Measurements from ENCODE around the gene GRB10. TPM values are rescaled to one million over a fixed set of nuclear protein-coding genes. Genes with fewer than 3 reads are reported as not detected.

Gene GRB10
- total RNA-seq, 1 donor from 2014 or later: 67.7 TPM

DNA sequence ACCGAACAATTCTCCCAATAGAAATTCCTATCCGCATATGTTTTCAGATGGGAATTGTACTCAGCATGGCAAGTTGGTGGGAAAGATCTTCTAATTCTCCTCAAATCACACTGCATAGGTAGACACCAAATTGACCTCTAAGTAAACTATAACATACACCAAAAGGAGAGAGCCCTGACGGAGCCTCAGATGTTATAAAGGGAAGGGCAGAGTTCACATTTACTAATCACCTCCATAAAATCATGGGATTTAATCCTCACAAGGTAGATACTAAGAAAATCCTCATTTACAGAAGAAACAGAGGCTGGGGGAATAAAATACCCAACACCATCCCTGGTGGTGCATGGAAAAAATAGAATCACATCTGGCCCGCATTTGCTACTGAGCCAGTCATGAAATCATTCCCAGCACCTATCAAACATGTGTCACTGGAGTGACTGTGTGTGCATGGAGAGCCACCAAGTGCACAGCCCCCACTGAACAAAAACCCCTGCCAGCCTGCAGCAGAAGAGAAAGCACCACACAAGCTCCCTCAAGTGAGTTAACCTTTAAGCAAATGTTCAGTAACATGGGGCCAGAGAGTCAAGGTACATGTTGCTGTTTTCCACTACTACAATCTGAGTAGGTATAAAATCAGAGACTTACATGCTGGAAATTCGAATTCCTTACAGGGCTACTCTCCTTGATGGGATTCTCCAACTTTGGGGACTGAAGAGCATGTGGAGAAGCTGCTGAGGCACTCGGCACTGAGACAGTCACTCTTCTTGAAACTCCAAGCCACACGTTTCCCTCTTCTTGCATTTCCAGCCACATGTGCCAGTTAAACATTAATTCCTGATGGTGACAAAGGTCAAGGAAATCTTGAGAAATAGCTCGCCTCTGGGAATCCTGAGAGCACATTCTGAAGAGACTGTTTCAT lies 217.8 kb downstream of the GRB10 start, which contains the start of gene DDC:
Gene DDC (minus strand): TSS at position 766 of the 919 bp plus-strand sequence. CDS start 21,320 bp downstream, outside the sequence.
- Histone ChIP-seq H3K27me3 (ENCODE audit: control insufficient read depth, insufficient read depth, low read length) (peaks cover 10% of the 10 kb centered on the region), H3K36me3 (ENCODE audit: control insufficient read depth, insufficient read depth, low read length) (no peaks in the 10 kb centered on the region), H3K4me3 (ENCODE audit: low read depth, low read length) (no peak within 1 kb of the TSS)
- DNase-seq (ENCODE audit: low read depth) (no peak), FAIRE-seq (peak; percentile 55)
- TF ChIP-seq CTCF (IDR thresholded peaks at IDR 0.05; ENCODE audit: insufficient read depth, low read length, severe bottlenecking): no peak

DNA sequence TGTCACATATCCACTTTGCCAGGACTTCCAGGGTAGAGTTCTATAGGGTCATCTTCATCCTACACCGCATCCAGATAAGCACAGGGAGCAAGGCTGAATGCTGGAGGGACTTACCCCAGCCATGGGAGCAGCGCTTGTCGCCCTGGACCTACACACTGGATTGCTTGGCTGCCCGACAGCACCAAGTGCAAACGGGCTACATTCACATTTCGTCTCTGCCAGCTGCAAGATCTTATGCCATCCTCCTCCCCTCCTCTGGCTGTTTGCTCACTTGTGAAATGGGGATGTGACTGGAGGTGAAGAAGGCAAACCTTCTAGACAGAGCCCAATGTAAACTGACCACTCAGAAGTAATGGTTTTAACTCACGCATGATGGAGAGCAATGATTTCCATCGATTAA lies 218.5 kb downstream of the GRB10 start:
- no peak for FAIRE-seq
- peaks cover 10% of the 10 kb centered on the region for H3K27me3 ChIP-seq (ENCODE audit: control insufficient read depth, insufficient read depth, low read length)
- no peak for DNase-seq (ENCODE audit: low read depth)
- no peak for TF ChIP-seq CTCF (IDR thresholded peaks at IDR 0.05; ENCODE audit: insufficient read depth, low read length, severe bottlenecking)
- no peak overlapping the region for H3K4me3 ChIP-seq (ENCODE audit: low read depth, low read length)
- no peaks in the 10 kb centered on the region for H3K36me3 ChIP-seq (ENCODE audit: control insufficient read depth, insufficient read depth, low read length)

GRCh38 chr7:50562136-50562535 lies 220.6 kb downstream of the GRB10 start:
- H3K4me3 ChIP-seq (ENCODE audit: low read depth, low read length): no peak overlapping the region
- FAIRE-seq (no peak), DNase-seq (ENCODE audit: low read depth) (no peak)
- H3K36me3 ChIP-seq (ENCODE audit: control insufficient read depth, insufficient read depth, low read length): no peaks in the 10 kb centered on the region
- no peak for TF ChIP-seq CTCF (IDR thresholded peaks at IDR 0.05; ENCODE audit: insufficient read depth, low read length, severe bottlenecking)
- H3K27me3 ChIP-seq (ENCODE audit: control insufficient read depth, insufficient read depth, low read length): peaks cover 10% of the 10 kb centered on the region

GRCh38 chr7:50560865-50561351 lies 221.8 kb downstream of the GRB10 start:
- TF ChIP-seq CTCF (IDR thresholded peaks at IDR 0.05; ENCODE audit: insufficient read depth, low read length, severe bottlenecking): no peak
- H3K4me3 ChIP-seq (ENCODE audit: low read depth, low read length): no peak overlapping the region
- peaks cover 15% of the 10 kb centered on the region for H3K27me3 ChIP-seq (ENCODE audit: control insufficient read depth, insufficient read depth, low read length)
- DNase-seq (ENCODE audit: low read depth) (no peak), FAIRE-seq (no peak)
- no peaks in the 10 kb centered on the region for H3K36me3 ChIP-seq (ENCODE audit: control insufficient read depth, insufficient read depth, low read length)

- FAIRE-seq: no peak
- peaks cover 13% of the 10 kb centered on the region for H3K27me3 ChIP-seq (ENCODE audit: control insufficient read depth, insufficient read depth, low read length)
These were observed 222.8 kb downstream of the GRB10 start for GRCh38 chr7:50559881-50560280.

More at GRCh38 chr7:50559881-50560280, 222.8 kb downstream of the GRB10 start:
- no peak overlapping the region for H3K4me3 ChIP-seq (ENCODE audit: low read depth, low read length)
- TF ChIP-seq CTCF (IDR thresholded peaks at IDR 0.05; ENCODE audit: insufficient read depth, low read length, severe bottlenecking): no peak
- no peak for DNase-seq (ENCODE audit: low read depth)
- H3K36me3 ChIP-seq (ENCODE audit: control insufficient read depth, insufficient read depth, low read length): no peaks in the 10 kb centered on the region

All from bronchial epithelial cell (primary cell).